ENCODE measurements around the gene MRGPRE.
"Not testable (repeated sequence)": the region's sequence is repeated elsewhere in the genome, so short reads cannot be mapped to it uniquely, and the experiment has no call there.

The MRGPRE gene

GRCh38 chr11:3231851-3232744, at the start of gene MRGPRE:
MRGPRE (minus strand) TSS chr11:3232417; CDS start chr11:3228799, 3,618 bp downstream.
- no peaks in the 10 kb centered on the region for H3K36me3 Mint-ChIP-seq (ENCODE audit: low read depth)
- H3K4me1 Mint-ChIP-seq (ENCODE audit: low read depth): no peaks in the 10 kb centered on the region
- H3K9me3 Mint-ChIP-seq: no peaks in the 10 kb centered on the region
- H3K27ac Mint-ChIP-seq: no peak within 1 kb of the TSS
- no peaks in the 10 kb centered on the region for H3K27me3 Mint-ChIP-seq
- no peak within 1 kb of the TSS for H3K4me3 Mint-ChIP-seq
- DNase-seq: no peak

- H3K36me3 Mint-ChIP-seq (ENCODE audit: low read depth); H3K4me3 Mint-ChIP-seq; H3K9me3 Mint-ChIP-seq; H3K4me1 Mint-ChIP-seq (ENCODE audit: low read depth); H3K27me3 Mint-ChIP-seq; H3K27ac Mint-ChIP-seq; DNase-seq: not testable (repeated sequence)
These were observed 48.9 kb upstream of the MRGPRE start for GRCh38 chr11:3281146-3281545.

- H3K9me3 Mint-ChIP-seq; H3K36me3 Mint-ChIP-seq (ENCODE audit: low read depth); H3K27me3 Mint-ChIP-seq; H3K4me3 Mint-ChIP-seq; H3K27ac Mint-ChIP-seq; DNase-seq; H3K4me1 Mint-ChIP-seq (ENCODE audit: low read depth): not testable (repeated sequence)
These were observed 48.4 kb upstream of the MRGPRE start for GRCh38 chr11:3280662-3281061.

- H3K27ac Mint-ChIP-seq; H3K36me3 Mint-ChIP-seq (ENCODE audit: low read depth); H3K27me3 Mint-ChIP-seq; H3K9me3 Mint-ChIP-seq; H3K4me3 Mint-ChIP-seq; H3K4me1 Mint-ChIP-seq (ENCODE audit: low read depth); DNase-seq: not testable (repeated sequence)
These were observed 46.7 kb upstream of the MRGPRE start for GRCh38 chr11:3278922-3279321.

GRCh38 chr11:3273629-3274028, 41.4 kb upstream of the MRGPRE start:
- not testable (repeated sequence) for H3K27ac Mint-ChIP-seq; H3K4me3 Mint-ChIP-seq; H3K9me3 Mint-ChIP-seq; DNase-seq; H3K4me1 Mint-ChIP-seq (ENCODE audit: low read depth); H3K36me3 Mint-ChIP-seq (ENCODE audit: low read depth); H3K27me3 Mint-ChIP-seq

GRCh38 chr11:3262548-3262947, 30.3 kb upstream of the MRGPRE start:
- not testable (repeated sequence) for H3K27ac Mint-ChIP-seq; H3K4me3 Mint-ChIP-seq; H3K36me3 Mint-ChIP-seq (ENCODE audit: low read depth); H3K4me1 Mint-ChIP-seq (ENCODE audit: low read depth); DNase-seq; H3K9me3 Mint-ChIP-seq; H3K27me3 Mint-ChIP-seq

GRCh38 chr11:3261831-3262230, 29.6 kb upstream of the MRGPRE start:
- DNase-seq; H3K36me3 Mint-ChIP-seq (ENCODE audit: low read depth); H3K27me3 Mint-ChIP-seq; H3K4me3 Mint-ChIP-seq; H3K9me3 Mint-ChIP-seq; H3K27ac Mint-ChIP-seq; H3K4me1 Mint-ChIP-seq (ENCODE audit: low read depth): not testable (repeated sequence)

- not testable (repeated sequence) for H3K4me1 Mint-ChIP-seq (ENCODE audit: low read depth); DNase-seq; H3K4me3 Mint-ChIP-seq
These were observed 25.3 kb upstream of the MRGPRE start for GRCh38 chr11:3257509-3257908.

GRCh38 chr11:3255241-3255640, 23.0 kb upstream of the MRGPRE start:
- not testable (repeated sequence) for H3K27ac Mint-ChIP-seq; DNase-seq; H3K27me3 Mint-ChIP-seq; H3K4me1 Mint-ChIP-seq (ENCODE audit: low read depth); H3K36me3 Mint-ChIP-seq (ENCODE audit: low read depth); H3K4me3 Mint-ChIP-seq; H3K9me3 Mint-ChIP-seq

More at GRCh38 chr11:3257509-3257908, 25.3 kb upstream of the MRGPRE start:
- H3K27ac Mint-ChIP-seq; H3K9me3 Mint-ChIP-seq; H3K36me3 Mint-ChIP-seq (ENCODE audit: low read depth); H3K27me3 Mint-ChIP-seq: not testable (repeated sequence)

- not testable (repeated sequence) for H3K27me3 Mint-ChIP-seq; H3K27ac Mint-ChIP-seq; H3K4me1 Mint-ChIP-seq (ENCODE audit: low read depth); H3K9me3 Mint-ChIP-seq; H3K36me3 Mint-ChIP-seq (ENCODE audit: low read depth); DNase-seq; H3K4me3 Mint-ChIP-seq
These were observed 22.6 kb upstream of the MRGPRE start for GRCh38 chr11:3254773-3255172.

GRCh38 chr11:3245071-3245470, 12.9 kb upstream of the MRGPRE start:
- Mint-ChIP-seq H3K9me3 (no peaks in the 10 kb centered on the region), H3K4me3 (no peak overlapping the region), H3K27me3 (peaks cover 15% of the 10 kb centered on the region), H3K4me1 (ENCODE audit: low read depth) (no peaks in the 10 kb centered on the region), H3K27ac (no peak overlapping the region), H3K36me3 (ENCODE audit: low read depth) (no peaks in the 10 kb centered on the region)
- no peak for DNase-seq

- Mint-ChIP-seq H3K9me3 (no peaks in the 10 kb centered on the region), H3K36me3 (ENCODE audit: low read depth) (no peaks in the 10 kb centered on the region), H3K27ac (no peak overlapping the region), H3K27me3 (peaks cover 15% of the 10 kb centered on the region), H3K4me3 (no peak overlapping the region), H3K4me1 (ENCODE audit: low read depth) (no peaks in the 10 kb centered on the region)
- DNase-seq: no peak
These were observed 11.7 kb upstream of the MRGPRE start for GRCh38 chr11:3243880-3244279.

GRCh38 chr11:3237119-3237518, 4.9 kb upstream of the MRGPRE start:
- Mint-ChIP-seq H3K27ac (no peak overlapping the region), H3K4me1 (ENCODE audit: low read depth) (no peaks in the 10 kb centered on the region), H3K36me3 (ENCODE audit: low read depth) (no peaks in the 10 kb centered on the region), H3K9me3 (no peaks in the 10 kb centered on the region), H3K4me3 (no peak overlapping the region), H3K27me3 (peaks cover 6% of the 10 kb centered on the region)
- no peak for DNase-seq

- Mint-ChIP-seq H3K4me1 (ENCODE audit: low read depth) (no peaks in the 10 kb centered on the region), H3K27me3 (no peaks in the 10 kb centered on the region), H3K9me3 (no peaks in the 10 kb centered on the region), H3K4me3 (no peak overlapping the region), H3K27ac (no peak overlapping the region), H3K36me3 (ENCODE audit: low read depth) (no peaks in the 10 kb centered on the region)
- no peak for DNase-seq
These were observed 2.6 kb upstream of the MRGPRE start for GRCh38 chr11:3234846-3235245.

- Mint-ChIP-seq H3K4me3 (no peak overlapping the region), H3K9me3 (no peaks in the 10 kb centered on the region), H3K27me3 (no peaks in the 10 kb centered on the region), H3K36me3 (ENCODE audit: low read depth) (no peaks in the 10 kb centered on the region), H3K27ac (no peak overlapping the region), H3K4me1 (ENCODE audit: low read depth) (no peaks in the 10 kb centered on the region)
- DNase-seq: no peak
These were observed 739 bp upstream of the MRGPRE start for GRCh38 chr11:3232956-3233355.

- Mint-ChIP-seq H3K36me3 (ENCODE audit: low read depth) (no peaks in the 10 kb centered on the region), H3K27me3 (no peaks in the 10 kb centered on the region), H3K27ac (no peak overlapping the region), H3K4me1 (ENCODE audit: low read depth) (no peaks in the 10 kb centered on the region), H3K9me3 (no peaks in the 10 kb centered on the region), H3K4me3 (no peak overlapping the region)
- DNase-seq: no peak
These were observed 717 bp downstream of the MRGPRE start for GRCh38 chr11:3231550-3231850.
